ENCODE measurements around the gene ST6GAL1. TPM values are rescaled to one million over a fixed set of nuclear protein-coding genes. Genes with fewer than 3 reads are reported as not detected.

ST6GAL1 gene
- total RNA-seq, 1 donor from 2014 or later, result 5.5 TPM

- DNase-seq (ENCODE audit: low read depth), result no peak
- TF ChIP-seq CTCF (IDR thresholded peaks at IDR 0.05; ENCODE audit: insufficient read depth, low read length, severe bottlenecking), result no peak
- Histone ChIP-seq H3K27me3 (ENCODE audit: control insufficient read depth, insufficient read depth, low read length) (no peaks in the 10 kb centered on the region), H3K4me3 (ENCODE audit: low read depth, low read length) (no peak overlapping the region), H3K36me3 (ENCODE audit: control insufficient read depth, insufficient read depth, low read length) (no peaks in the 10 kb centered on the region)
- no peak for FAIRE-seq
These were observed 50.7 kb downstream of the ST6GAL1 start for GRCh38 chr3:186980989-186981388.

GRCh38 chr3:186983659-186984058 lies 53.3 kb downstream of the ST6GAL1 start:
- H3K4me3 ChIP-seq (ENCODE audit: low read depth, low read length), result no peak overlapping the region
- TF ChIP-seq CTCF (IDR thresholded peaks at IDR 0.05; ENCODE audit: insufficient read depth, low read length, severe bottlenecking), result no peak
- DNase-seq (ENCODE audit: low read depth) (no peak), FAIRE-seq (peak; percentile 83)
- no peaks in the 10 kb centered on the region for H3K36me3 ChIP-seq (ENCODE audit: control insufficient read depth, insufficient read depth, low read length)
- H3K27me3 ChIP-seq (ENCODE audit: control insufficient read depth, insufficient read depth, low read length), result no peaks in the 10 kb centered on the region

- Histone ChIP-seq H3K4me3 (ENCODE audit: low read depth, low read length) (no peak overlapping the region), H3K36me3 (ENCODE audit: control insufficient read depth, insufficient read depth, low read length) (no peaks in the 10 kb centered on the region), H3K27me3 (ENCODE audit: control insufficient read depth, insufficient read depth, low read length) (no peaks in the 10 kb centered on the region)
- no peak for TF ChIP-seq CTCF (IDR thresholded peaks at IDR 0.05; ENCODE audit: insufficient read depth, low read length, severe bottlenecking)
- FAIRE-seq, result no peak
- DNase-seq (ENCODE audit: low read depth), result no peak
These were observed 53.7 kb downstream of the ST6GAL1 start for GRCh38 chr3:186984064-186984463.

GRCh38 chr3:186985661-186986364 lies 55.5 kb downstream of the ST6GAL1 start:
- Histone ChIP-seq H3K4me3 (ENCODE audit: low read depth, low read length) (no peak overlapping the region), H3K36me3 (ENCODE audit: control insufficient read depth, insufficient read depth, low read length) (no peaks in the 10 kb centered on the region), H3K27me3 (ENCODE audit: control insufficient read depth, insufficient read depth, low read length) (no peaks in the 10 kb centered on the region)
- TF ChIP-seq CTCF (IDR thresholded peaks at IDR 0.05; ENCODE audit: insufficient read depth, low read length, severe bottlenecking), result no peak
- DNase-seq (ENCODE audit: low read depth) (peak; percentile 86), FAIRE-seq (no peak)

GRCh38 chr3:186986406-186986805 lies 56.1 kb downstream of the ST6GAL1 start:
- no peak for DNase-seq (ENCODE audit: low read depth)
- TF ChIP-seq CTCF (IDR thresholded peaks at IDR 0.05; ENCODE audit: insufficient read depth, low read length, severe bottlenecking), result no peak
- FAIRE-seq, result no peak
- Histone ChIP-seq H3K4me3 (ENCODE audit: low read depth, low read length) (no peak overlapping the region), H3K27me3 (ENCODE audit: control insufficient read depth, insufficient read depth, low read length) (no peaks in the 10 kb centered on the region), H3K36me3 (ENCODE audit: control insufficient read depth, insufficient read depth, low read length) (no peaks in the 10 kb centered on the region)

GRCh38 chr3:186986816-186987215 lies 56.5 kb downstream of the ST6GAL1 start:
- no peak for FAIRE-seq
- H3K36me3 ChIP-seq (ENCODE audit: control insufficient read depth, insufficient read depth, low read length), result no peaks in the 10 kb centered on the region
- TF ChIP-seq CTCF (IDR thresholded peaks at IDR 0.05; ENCODE audit: insufficient read depth, low read length, severe bottlenecking), result no peak

More at GRCh38 chr3:186986816-186987215, 56.5 kb downstream of the ST6GAL1 start:
- H3K4me3 ChIP-seq (ENCODE audit: low read depth, low read length), result no peak overlapping the region
- no peak for DNase-seq (ENCODE audit: low read depth)
- H3K27me3 ChIP-seq (ENCODE audit: control insufficient read depth, insufficient read depth, low read length), result no peaks in the 10 kb centered on the region

All from bronchial epithelial cell (primary cell).